Parathyroid adenoma (tissue), 2 donors: ENCODE data around the gene VAV3.

Source experiments
- H2AFZ ChIP-seq: fragments of 300-600 bp; sonication (generic); one replicate; pipeline ENCODE4 v1.7.0; 2017; ENCODE audit warnings: antibody characterized with exemption, mild to moderate bottlenecking
- H3K27ac ChIP-seq: fragments of 300-600 bp; sonication (generic); one replicate; pipeline ENCODE4 v1.7.0; 2017
- H3K27me3 ChIP-seq: fragments of 300-600 bp; sonication (generic); one replicate; pipeline ENCODE4 v1.7.0; 2017; ENCODE audit warnings: low read length; ENCODE audit not compliant: control insufficient read depth, insufficient read depth
- H3K36me3 ChIP-seq: fragments of 300-600 bp; sonication (generic); one replicate; pipeline ENCODE4 v1.7.0; 2017; ENCODE audit warnings: low read length; ENCODE audit not compliant: control insufficient read depth, insufficient read depth
- H3K4me1 ChIP-seq: fragments of 300-600 bp; sonication (generic); one replicate; pipeline ENCODE4 v1.7.0; 2017; ENCODE audit warnings: control low read depth
- H3K4me2 ChIP-seq: fragments of 300-600 bp; sonication (generic); one replicate; pipeline ENCODE4 v1.7.0; 2017; ENCODE audit warnings: low read length
- H3K4me3 ChIP-seq: fragments of 300-600 bp; sonication (generic); one replicate; pipeline ENCODE4 v1.7.0; 2017; ENCODE audit warnings: low read depth, low read length
- H3K79me2 ChIP-seq: fragments of 300-600 bp; sonication (generic); one replicate; pipeline ENCODE4 v1.7.0; 2017; ENCODE audit warnings: control low read depth
- H3K9ac ChIP-seq: fragments of 300-600 bp; sonication (generic); one replicate; pipeline ENCODE4 v1.7.0; 2017; ENCODE audit warnings: mild to moderate bottlenecking
- H3K9me3 ChIP-seq: fragments of 300-600 bp; sonication (generic); one replicate; pipeline ENCODE4 v1.7.0; 2017; ENCODE audit warnings: low read length; ENCODE audit not compliant: control insufficient read depth
- TF ChIP-seq, protein P1 (sequence below): fragments of 300-600 bp; sonication (generic); IDR thresholded peaks from one replicate; pipeline ENCODE4 v1.7.0; 2017; ENCODE audit warnings: antibody characterized with exemption, mild to moderate bottlenecking
- donor health status: primary hyperparathyroidism.

Gene VAV3

DNA sequence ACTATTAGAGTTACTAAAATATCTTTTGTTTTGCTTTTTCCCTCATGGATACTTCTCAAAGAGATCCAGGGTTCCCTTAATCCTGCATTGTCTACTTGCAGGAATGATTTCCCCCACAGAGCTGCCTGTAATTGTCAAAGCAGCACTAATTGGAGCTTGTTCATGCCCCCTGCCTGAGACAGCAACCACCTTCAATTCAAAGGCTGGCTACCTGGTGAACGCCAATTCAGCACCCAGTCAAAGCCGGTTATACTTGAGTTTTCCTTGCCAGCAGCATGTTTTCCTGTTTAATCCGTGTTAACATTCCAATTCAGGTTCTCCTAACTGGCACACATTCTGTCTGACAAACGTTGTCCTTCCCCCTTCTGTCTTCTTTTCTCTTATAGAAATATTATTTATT, 441.2 kb downstream of the VAV3 start:
- Histone ChIP-seq H3K36me3 (no peaks in the 10 kb centered on the region), H3K9ac (no peak overlapping the region), H3K4me1 (no peaks in the 10 kb centered on the region), H3K27ac (no peak overlapping the region), H3K79me2 (no peaks in the 10 kb centered on the region), H3K4me3 (no peak overlapping the region), H3K9me3 (no peaks in the 10 kb centered on the region), H3K27me3 (no peaks in the 10 kb centered on the region), H2AFZ (no peak overlapping the region), H3K4me2 (no peak overlapping the region)
- TF ChIP-seq, protein P1, sequence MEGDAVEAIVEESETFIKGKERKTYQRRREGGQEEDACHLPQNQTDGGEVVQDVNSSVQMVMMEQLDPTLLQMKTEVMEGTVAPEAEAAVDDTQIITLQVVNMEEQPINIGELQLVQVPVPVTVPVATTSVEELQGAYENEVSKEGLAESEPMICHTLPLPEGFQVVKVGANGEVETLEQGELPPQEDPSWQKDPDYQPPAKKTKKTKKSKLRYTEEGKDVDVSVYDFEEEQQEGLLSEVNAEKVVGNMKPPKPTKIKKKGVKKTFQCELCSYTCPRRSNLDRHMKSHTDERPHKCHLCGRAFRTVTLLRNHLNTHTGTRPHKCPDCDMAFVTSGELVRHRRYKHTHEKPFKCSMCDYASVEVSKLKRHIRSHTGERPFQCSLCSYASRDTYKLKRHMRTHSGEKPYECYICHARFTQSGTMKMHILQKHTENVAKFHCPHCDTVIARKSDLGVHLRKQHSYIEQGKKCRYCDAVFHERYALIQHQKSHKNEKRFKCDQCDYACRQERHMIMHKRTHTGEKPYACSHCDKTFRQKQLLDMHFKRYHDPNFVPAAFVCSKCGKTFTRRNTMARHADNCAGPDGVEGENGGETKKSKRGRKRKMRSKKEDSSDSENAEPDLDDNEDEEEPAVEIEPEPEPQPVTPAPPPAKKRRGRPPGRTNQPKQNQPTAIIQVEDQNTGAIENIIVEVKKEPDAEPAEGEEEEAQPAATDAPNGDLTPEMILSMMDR = no peak

DNA sequence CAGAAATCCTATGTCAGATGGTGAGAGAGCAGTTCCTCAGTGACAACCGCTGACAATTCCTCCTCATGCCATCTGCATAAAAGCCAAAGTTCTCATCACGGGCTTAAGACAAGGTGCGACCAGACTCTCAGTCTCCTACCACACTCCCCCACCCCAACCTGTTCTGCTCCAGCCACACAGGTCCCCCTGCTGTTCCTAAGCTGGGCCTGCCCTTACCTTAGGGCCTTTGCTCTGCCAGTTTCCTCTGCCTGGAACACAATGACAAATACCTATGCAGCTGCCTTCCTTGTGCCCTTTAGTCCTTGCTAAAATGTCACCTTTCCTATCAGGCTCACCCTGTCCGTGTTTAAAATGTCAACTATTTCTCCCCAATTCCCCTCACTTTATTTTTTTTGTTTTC, 441.9 kb downstream of the VAV3 start:
- Histone ChIP-seq H3K4me1 (no peaks in the 10 kb centered on the region), H3K4me3 (no peak overlapping the region), H3K27ac (no peak overlapping the region), H2AFZ (no peak overlapping the region), H3K9me3 (no peaks in the 10 kb centered on the region), H3K9ac (no peak overlapping the region), H3K79me2 (no peaks in the 10 kb centered on the region), H3K4me2 (no peak overlapping the region), H3K27me3 (no peaks in the 10 kb centered on the region), H3K36me3 (no peaks in the 10 kb centered on the region)
- TF ChIP-seq, protein P1 = no peak
